ENCODE results near the gene ZBTB49. TPM values are rescaled to one million over a fixed set of nuclear protein-coding genes. Genes with fewer than 3 reads are reported as not detected.

Gene ZBTB49
- total RNA-seq, 1 experiment from 2014 or later, result 6.6 TPM

DNA sequence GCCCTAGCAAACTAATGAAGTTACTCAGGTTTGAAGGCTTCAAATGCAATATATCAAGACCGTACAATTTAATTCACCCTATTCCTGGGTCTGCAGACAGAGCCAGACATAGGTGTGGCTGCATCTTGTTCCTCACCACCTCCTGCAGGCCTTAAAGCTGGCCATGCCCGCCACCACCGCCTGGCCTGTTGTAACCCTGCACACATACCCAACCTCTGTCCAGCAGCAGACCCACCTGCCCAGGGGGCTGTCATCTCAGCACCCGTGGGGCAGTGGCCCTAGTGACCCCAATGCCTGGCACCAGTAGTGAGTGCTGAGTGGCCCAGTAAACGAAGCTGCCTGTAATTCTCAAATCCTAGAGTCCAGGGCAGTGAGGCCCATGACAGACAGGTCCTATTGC is 40.7 kb downstream of the ZBTB49 start:
- Histone ChIP-seq H3K4me1 (ENCODE audit: insufficient read depth, low read length, poor library complexity, severe bottlenecking) (no peaks in the 10 kb centered on the region), H3K27ac (ENCODE audit: low read depth, low read length, poor library complexity, severe bottlenecking) (no peak overlapping the region), H3K9me3 (ENCODE audit: low read depth, low read length, poor library complexity, severe bottlenecking) (no peaks in the 10 kb centered on the region), H3K36me3 (ENCODE audit: insufficient read depth, low read length, poor library complexity, severe bottlenecking) (no peaks in the 10 kb centered on the region), H3K4me3 (ENCODE audit: low read depth, low read length, poor library complexity, severe bottlenecking) (no peak overlapping the region), H3K27me3 (replicated peaks; ENCODE audit: insufficient read depth, low read depth, low read length, poor library complexity) (no peaks in the 10 kb centered on the region)
- TF ChIP-seq EZH2 (IDR thresholded peaks at IDR 0.05; ENCODE audit: borderline replicate concordance, low read depth, low read length, poor library complexity, severe bottlenecking) (no peak), CTCF (conservative IDR thresholded peaks at IDR 0.05; ENCODE audit: low read depth, low read length) (no peak)
- ChIA-PET CTCF (no interaction called here), POLR2A (ENCODE audit: low non-redundant PET) (no interaction called here)
- no peak for DNase-seq (ENCODE audit: low spot score)
- intact Hi-C loops (cut with micrococcal nuclease; ENCODE audit: unreplicated experiment), result loop anchor here (10.0 kb wide), 1 partner anchor 346 kb away; no protein-coding TSS in a partner anchor
- BruUV-seq (replicated peaks), result no TSS peak

DNA sequence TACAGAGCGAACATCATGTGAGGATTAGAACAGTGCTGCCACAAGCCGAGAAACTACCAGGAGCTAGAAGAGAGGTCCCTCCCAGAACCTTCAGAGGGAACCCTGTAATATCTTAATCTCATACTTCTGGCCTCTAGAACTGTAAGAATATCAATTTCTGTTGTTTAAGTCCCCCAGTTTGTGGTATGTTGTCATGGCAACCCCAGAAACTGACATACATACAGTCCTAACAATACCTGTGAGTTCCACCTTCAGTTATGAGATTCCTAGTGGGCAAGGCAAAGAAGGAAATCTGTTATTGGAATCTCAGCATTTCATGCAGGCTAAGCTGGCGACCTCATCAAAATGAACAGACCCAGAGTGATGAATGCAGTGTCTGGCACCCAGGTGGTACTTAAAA is 42.5 kb downstream of the ZBTB49 start:
- H3K9me3 ChIP-seq (ENCODE audit: low read depth, low read length, poor library complexity, severe bottlenecking), result no peaks in the 10 kb centered on the region
- TF ChIP-seq EZH2 (IDR thresholded peaks at IDR 0.05; ENCODE audit: borderline replicate concordance, low read depth, low read length, poor library complexity, severe bottlenecking) (no peak), CTCF (conservative IDR thresholded peaks at IDR 0.05; ENCODE audit: low read depth, low read length) (no peak)
- no peaks in the 10 kb centered on the region for H3K27me3 ChIP-seq (replicated peaks; ENCODE audit: insufficient read depth, low read depth, low read length, poor library complexity)
- intact Hi-C loops (cut with micrococcal nuclease; ENCODE audit: unreplicated experiment), result loop anchor here (10.0 kb wide), 1 partner anchor 348 kb away; no protein-coding TSS in a partner anchor
- H3K27ac ChIP-seq (ENCODE audit: low read depth, low read length, poor library complexity, severe bottlenecking), result no peak overlapping the region
- BruUV-seq (replicated peaks), result no TSS peak
- H3K4me1 ChIP-seq (ENCODE audit: insufficient read depth, low read length, poor library complexity, severe bottlenecking), result no peaks in the 10 kb centered on the region
- no peak overlapping the region for H3K4me3 ChIP-seq (ENCODE audit: low read depth, low read length, poor library complexity, severe bottlenecking)
- POLR2A ChIA-PET (ENCODE audit: low non-redundant PET), result no interaction called here
- H3K36me3 ChIP-seq (ENCODE audit: insufficient read depth, low read length, poor library complexity, severe bottlenecking), result no peaks in the 10 kb centered on the region
- CTCF ChIA-PET, result no interaction called here
- DNase-seq (ENCODE audit: low spot score), result no peak

- intact Hi-C loops (cut with micrococcal nuclease; ENCODE audit: unreplicated experiment), result loop anchor here (10.0 kb wide), 1 partner anchor 348 kb away; no protein-coding TSS in a partner anchor
- no peaks in the 10 kb centered on the region for H3K36me3 ChIP-seq (ENCODE audit: insufficient read depth, low read length, poor library complexity, severe bottlenecking)
- H3K27me3 ChIP-seq (replicated peaks; ENCODE audit: insufficient read depth, low read depth, low read length, poor library complexity), result no peaks in the 10 kb centered on the region
- no peak overlapping the region for H3K27ac ChIP-seq (ENCODE audit: low read depth, low read length, poor library complexity, severe bottlenecking)
- POLR2A ChIA-PET (ENCODE audit: low non-redundant PET), result no interaction called here
- TF ChIP-seq CTCF (conservative IDR thresholded peaks at IDR 0.05; ENCODE audit: low read depth, low read length), result no peak
- TF ChIP-seq EZH2 (IDR thresholded peaks at IDR 0.05; ENCODE audit: borderline replicate concordance, low read depth, low read length, poor library complexity, severe bottlenecking), result no peak
- H3K4me1 ChIP-seq (ENCODE audit: insufficient read depth, low read length, poor library complexity, severe bottlenecking), result no peaks in the 10 kb centered on the region
- H3K9me3 ChIP-seq (ENCODE audit: low read depth, low read length, poor library complexity, severe bottlenecking), result no peaks in the 10 kb centered on the region
- no peak overlapping the region for H3K4me3 ChIP-seq (ENCODE audit: low read depth, low read length, poor library complexity, severe bottlenecking)
- CTCF ChIA-PET, result no interaction called here
- DNase-seq (ENCODE audit: low spot score), result peak; percentile 35
- BruUV-seq (replicated peaks), result no TSS peak
These were observed 43.2 kb downstream of the ZBTB49 start for GRCh38 chr4:4333265-4333706.
